Measurements from ENCODE around the gene ZNF709. TPM values are rescaled to one million over a fixed set of nuclear protein-coding genes. Genes with fewer than 3 reads are reported as not detected.
"Not testable (repeated sequence)": the region's sequence is repeated elsewhere in the genome, so short reads cannot be mapped to it uniquely, and the experiment has no call there.

ZNF709 gene
- total RNA-seq, 4 donors from 2014 or later, result 1.7 to 2.9 (median 2.3) TPM

- 98% methylated on average over 4 of the region's 4 CpGs for WGBS
- intact Hi-C loops (cut with DNase I), result no loop called here
- H3K4me1 ChIP-seq, result no peaks in the 10 kb centered on the region
Observed at GRCh38 chr19:12425888-12426274, 58.7 kb downstream of the ZNF709 start.

GRCh38 chr19:12425236-12425887, 59.3 kb downstream of the ZNF709 start:
- no peaks in the 10 kb centered on the region for H3K4me1 ChIP-seq
- 89% methylated on average over 2 of the region's 2 CpGs for WGBS
- no peak overlapping the region for H3K4me3 ChIP-seq
- no peak overlapping the region for H3K27ac ChIP-seq (replicated peaks in 1 of 4)
- H3K9me3 ChIP-seq, result no peaks in the 10 kb centered on the region
- H3K27me3 ChIP-seq, result no peaks in the 10 kb centered on the region
- TF ChIP-seq EP300 (IDR thresholded peaks at IDR 0.05) (no peak), POLR2AphosphoS5 (IDR thresholded peaks at IDR 0.05) (no peak), CTCF (IDR thresholded peaks at IDR 0.05) (no peak), POLR2A (IDR thresholded peaks at IDR 0.05; ENCODE audit: low read depth) (no peak)
- H3K36me3 ChIP-seq, result peaks cover 0 to 11% (median under 1%) of the 10 kb centered on the region in 4 donors
- no peak for DNase-seq (ENCODE audit: extremely low spot score)
- intact Hi-C loops (cut with DNase I), result no loop called here

More at GRCh38 chr19:12425888-12426274, 58.7 kb downstream of the ZNF709 start:
- peaks cover 0 to 4% (median 0%) of the 10 kb centered on the region in 4 donors for H3K9me3 ChIP-seq
- H3K4me3 ChIP-seq, result no peak overlapping the region
- H3K27ac ChIP-seq (replicated peaks in 1 of 4), result no peak overlapping the region
- H3K36me3 ChIP-seq, result peaks cover under 1 to 16% (median 6%) of the 10 kb centered on the region in 4 donors
- no peak for DNase-seq (ENCODE audit: extremely low spot score)
- TF ChIP-seq CTCF (IDR thresholded peaks at IDR 0.05) (no peak), POLR2AphosphoS5 (IDR thresholded peaks at IDR 0.05) (no peak), EP300 (IDR thresholded peaks at IDR 0.05) (no peak), POLR2A (IDR thresholded peaks at IDR 0.05; ENCODE audit: low read depth) (no peak)
- no peaks in the 10 kb centered on the region for H3K27me3 ChIP-seq

GRCh38 chr19:12417273-12417672, 67.3 kb downstream of the ZNF709 start:
- H3K27ac ChIP-seq (replicated peaks in 1 of 4); H3K4me3 ChIP-seq; H3K9me3 ChIP-seq; H3K36me3 ChIP-seq; intact Hi-C loops (cut with DNase I); DNase-seq (ENCODE audit: extremely low spot score); H3K4me1 ChIP-seq; H3K27me3 ChIP-seq: not testable (repeated sequence)
- WGBS, result 93% methylated on average over 5 of the region's 5 CpGs

DNA sequence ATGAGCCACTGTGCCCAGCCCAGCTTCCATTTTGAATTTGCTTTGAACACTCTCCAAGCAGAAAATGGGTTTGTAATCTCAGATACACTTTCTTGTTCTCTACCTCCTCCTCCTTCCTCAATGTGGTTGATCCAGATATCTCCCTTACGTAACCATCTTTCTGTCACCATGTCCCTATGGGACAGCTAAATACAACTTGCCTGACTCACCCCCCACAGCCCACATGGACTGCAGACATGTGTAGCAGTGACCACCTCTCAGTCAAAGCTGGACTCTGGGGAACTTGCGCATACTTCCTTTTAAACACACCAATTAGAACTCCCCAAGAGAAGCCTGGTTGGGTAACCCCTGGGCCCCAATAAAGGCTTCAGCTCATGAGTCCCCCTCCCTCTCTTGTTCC, 72.7 kb downstream of the ZNF709 start:
- DNase-seq (ENCODE audit: extremely low spot score), result no peak
- intact Hi-C loops (cut with DNase I), result no loop called here

More for the DNA sequence above, 72.7 kb downstream of the ZNF709 start:
- Histone ChIP-seq H3K9me3 (no peaks in the 10 kb centered on the region), H3K4me3 (no peak overlapping the region), H3K4me1 (no peaks in the 10 kb centered on the region), H3K27ac (replicated peaks in 1 of 4) (no peak overlapping the region), H3K36me3 (no peaks in the 10 kb centered on the region), H3K27me3 (no peaks in the 10 kb centered on the region)
- TF ChIP-seq EP300 (IDR thresholded peaks at IDR 0.05) (no peak), POLR2AphosphoS5 (IDR thresholded peaks at IDR 0.05) (no peak), POLR2A (IDR thresholded peaks at IDR 0.05; ENCODE audit: low read depth) (no peak), CTCF (IDR thresholded peaks at IDR 0.05) (no peak)
- WGBS, result 94% methylated on average over 2 of the region's 2 CpGs

Small RNA genes within 50 kb of the gene (small RNA-seq; reads per million reads assigned to genes)
- gene MTCO1P27 (0 reads per million in 3 donors), gene PPIAP20 (0 reads per million in 3 donors)

Other genes starting within 250 kb of the ZNF709 start
- gene ZNF44, start 189.9 kb downstream of the ZNF709 start, total RNA-seq, result 1 to 10 TPM; 8.8 to 9.7 (median 9.4) TPM
- 1 to 10 TPM; 2.3 to 3.4 (median 2.9) TPM for gene ZNF563, start 151.2 kb downstream of the ZNF709 start, total RNA-seq
- 1 to 10 TPM; 3.3 to 4.6 (median 3.6) TPM for gene ZNF442, start 119.1 kb downstream of the ZNF709 start, total RNA-seq
- gene ZNF799, start 83.5 kb downstream of the ZNF709 start, total RNA-seq, result 1 to 10 TPM; 3.3 to 6.6 (median 3.4) TPM
- gene ZNF443, start 43.8 kb downstream of the ZNF709 start, total RNA-seq, result 1 to 10 TPM; 3.5 to 5.4 (median 4.8) TPM
- 10 to 100 TPM in 1 of 4 donors, 1 to 10 TPM in 3; 8.3 to 13.7 (median 9.3) TPM for gene ZNF564, start 66.7 kb upstream of the ZNF709 start, total RNA-seq
- gene ZNF490, start 126.0 kb upstream of the ZNF709 start, total RNA-seq, result 1 to 10 TPM; 3.3 to 6.7 (median 5.3) TPM
- 10 to 100 TPM; 14.0 to 21.6 (median 17.3) TPM for gene ZNF791, start 126.1 kb upstream of the ZNF709 start, total RNA-seq
- gene MAN2B1, start 181.9 kb upstream of the ZNF709 start, total RNA-seq, result 10 to 100 TPM; 65.7 to 80.8 (median 68.9) TPM
- 10 to 100 TPM in 3 of 4 donors, 1 to 10 TPM in 1; 10.0 to 19.7 (median 13.9) TPM for gene WDR83, start 182.0 kb upstream of the ZNF709 start, total RNA-seq
- 10 to 100 TPM; 74.3 to 92.3 (median 85.0) TPM for gene DHPS, start 197.1 kb upstream of the ZNF709 start, total RNA-seq
- not detected for gene GNG14, start 203.2 kb upstream of the ZNF709 start, total RNA-seq
- gene FBXW9, start 211.8 kb upstream of the ZNF709 start, total RNA-seq, result 10 to 100 TPM in 1 of 4 donors, 1 to 10 TPM in 3; 4.3 to 10.6 (median 7.5) TPM
- gene TNPO2, start 239.1 kb upstream of the ZNF709 start, total RNA-seq, result 10 to 100 TPM; 42.8 to 71.9 (median 62.8) TPM
- 100 to 1,000 TPM; 382 to 470 (median 431) TPM for gene TRIR, start 249.9 kb upstream of the ZNF709 start, total RNA-seq